ENCODE measurements around the gene RRAGD.

DNA sequence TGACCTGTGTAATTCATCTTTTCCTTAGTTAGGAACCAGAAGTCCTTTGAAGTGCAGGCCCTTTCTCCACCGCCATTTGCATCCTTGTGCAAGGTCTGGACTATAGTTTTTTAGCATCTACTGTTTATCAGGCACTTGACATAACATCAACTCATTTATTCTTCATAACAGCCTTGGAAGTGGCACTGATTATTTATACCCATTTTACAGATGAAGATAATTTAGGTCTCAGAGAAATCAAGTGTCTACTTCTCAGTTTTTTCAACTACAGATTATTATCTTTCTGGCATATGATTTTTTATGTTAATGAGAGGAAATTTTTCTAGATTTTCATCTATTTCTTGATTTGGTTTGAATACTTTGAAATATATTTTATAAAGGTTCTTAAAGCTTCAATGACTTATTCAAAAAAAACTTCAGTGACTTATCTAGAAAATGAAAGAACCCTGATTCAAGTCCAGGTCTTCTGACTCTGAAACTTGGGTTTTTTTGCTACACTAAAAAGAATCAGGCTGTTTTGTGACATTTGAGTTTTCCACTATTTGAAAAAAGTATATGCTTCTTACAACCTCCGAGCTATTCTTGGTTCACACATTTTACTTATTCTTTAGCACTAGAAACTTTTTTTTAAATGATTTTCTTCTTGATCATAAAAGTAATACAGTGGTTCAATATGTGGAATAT is 56.4 kb downstream of the RRAGD start:
- no peak for TF ChIP-seq ZNF614 (CRISPR knock-in tag; IDR thresholded peaks at IDR 0.05; ENCODE audit: borderline replicate concordance)
- TF ChIP-seq, protein P1, sequence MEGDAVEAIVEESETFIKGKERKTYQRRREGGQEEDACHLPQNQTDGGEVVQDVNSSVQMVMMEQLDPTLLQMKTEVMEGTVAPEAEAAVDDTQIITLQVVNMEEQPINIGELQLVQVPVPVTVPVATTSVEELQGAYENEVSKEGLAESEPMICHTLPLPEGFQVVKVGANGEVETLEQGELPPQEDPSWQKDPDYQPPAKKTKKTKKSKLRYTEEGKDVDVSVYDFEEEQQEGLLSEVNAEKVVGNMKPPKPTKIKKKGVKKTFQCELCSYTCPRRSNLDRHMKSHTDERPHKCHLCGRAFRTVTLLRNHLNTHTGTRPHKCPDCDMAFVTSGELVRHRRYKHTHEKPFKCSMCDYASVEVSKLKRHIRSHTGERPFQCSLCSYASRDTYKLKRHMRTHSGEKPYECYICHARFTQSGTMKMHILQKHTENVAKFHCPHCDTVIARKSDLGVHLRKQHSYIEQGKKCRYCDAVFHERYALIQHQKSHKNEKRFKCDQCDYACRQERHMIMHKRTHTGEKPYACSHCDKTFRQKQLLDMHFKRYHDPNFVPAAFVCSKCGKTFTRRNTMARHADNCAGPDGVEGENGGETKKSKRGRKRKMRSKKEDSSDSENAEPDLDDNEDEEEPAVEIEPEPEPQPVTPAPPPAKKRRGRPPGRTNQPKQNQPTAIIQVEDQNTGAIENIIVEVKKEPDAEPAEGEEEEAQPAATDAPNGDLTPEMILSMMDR (CRISPR knock-in tag; IDR thresholded peaks at IDR 0.05) = no peak
- no peak for TF ChIP-seq POLR2A (IDR thresholded peaks at IDR 0.05; ENCODE audit: insufficient read depth in 1 of 2, low read depth in 2 of 2, low read length in 2 of 2)
- TF ChIP-seq JDP2 (CRISPR knock-in tag; IDR thresholded peaks at IDR 0.05; ENCODE audit: borderline replicate concordance) = no peak
- TF ChIP-seq, protein P2, sequence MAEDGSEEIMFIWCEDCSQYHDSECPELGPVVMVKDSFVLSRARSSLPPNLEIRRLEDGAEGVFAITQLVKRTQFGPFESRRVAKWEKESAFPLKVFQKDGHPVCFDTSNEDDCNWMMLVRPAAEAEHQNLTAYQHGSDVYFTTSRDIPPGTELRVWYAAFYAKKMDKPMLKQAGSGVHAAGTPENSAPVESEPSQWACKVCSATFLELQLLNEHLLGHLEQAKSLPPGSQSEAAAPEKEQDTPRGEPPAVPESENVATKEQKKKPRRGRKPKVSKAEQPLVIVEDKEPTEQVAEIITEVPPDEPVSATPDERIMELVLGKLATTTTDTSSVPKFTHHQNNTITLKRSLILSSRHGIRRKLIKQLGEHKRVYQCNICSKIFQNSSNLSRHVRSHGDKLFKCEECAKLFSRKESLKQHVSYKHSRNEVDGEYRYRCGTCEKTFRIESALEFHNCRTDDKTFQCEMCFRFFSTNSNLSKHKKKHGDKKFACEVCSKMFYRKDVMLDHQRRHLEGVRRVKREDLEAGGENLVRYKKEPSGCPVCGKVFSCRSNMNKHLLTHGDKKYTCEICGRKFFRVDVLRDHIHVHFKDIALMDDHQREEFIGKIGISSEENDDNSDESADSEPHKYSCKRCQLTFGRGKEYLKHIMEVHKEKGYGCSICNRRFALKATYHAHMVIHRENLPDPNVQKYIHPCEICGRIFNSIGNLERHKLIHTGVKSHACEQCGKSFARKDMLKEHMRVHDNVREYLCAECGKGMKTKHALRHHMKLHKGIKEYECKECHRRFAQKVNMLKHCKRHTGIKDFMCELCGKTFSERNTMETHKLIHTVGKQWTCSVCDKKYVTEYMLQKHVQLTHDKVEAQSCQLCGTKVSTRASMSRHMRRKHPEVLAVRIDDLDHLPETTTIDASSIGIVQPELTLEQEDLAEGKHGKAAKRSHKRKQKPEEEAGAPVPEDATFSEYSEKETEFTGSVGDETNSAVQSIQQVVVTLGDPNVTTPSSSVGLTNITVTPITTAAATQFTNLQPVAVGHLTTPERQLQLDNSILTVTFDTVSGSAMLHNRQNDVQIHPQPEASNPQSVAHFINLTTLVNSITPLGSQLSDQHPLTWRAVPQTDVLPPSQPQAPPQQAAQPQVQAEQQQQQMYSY (CRISPR knock-in tag; IDR thresholded peaks at IDR 0.05) = no peak
- TF ChIP-seq ZNF430 (CRISPR knock-in tag; IDR thresholded peaks at IDR 0.05) = no peak
- TF ChIP-seq ZKSCAN1 (IDR thresholded peaks at IDR 0.05; ENCODE audit: low read length) = no peak
- no peak for TF ChIP-seq CEBPB (IDR thresholded peaks at IDR 0.05; ENCODE audit: borderline replicate concordance, low read depth, low read length)

Measured in HepG2 (cell line).